ENCODE data around the gene LDLRAD2.
A peak's percentile ranks its signal among the peaks of the same experiment; 100 is the strongest.

The LDLRAD2 gene

GRCh38 chr1:21866707-21867043 lies 54.6 kb downstream of the LDLRAD2 start:
- Histone ChIP-seq H3K4me1 (peaks cover 50% of the 10 kb centered on the region), H3K27ac (peak overlapping the region; percentile 81), H3K4me3 (no peak overlapping the region), H3K9me3 (peaks cover 3% of the 10 kb centered on the region), H3K4me2 (peak overlapping the region; percentile 70), H3K36me3 (peaks cover 57% of the 10 kb centered on the region), H4K20me1 (no peaks in the 10 kb centered on the region), H3K27me3 (no peaks in the 10 kb centered on the region), H3K9ac (no peak overlapping the region)
- no peak for TF ChIP-seq Cebpa-rat (IDR thresholded peaks at IDR 0.05)

- TF ChIP-seq Cebpa-rat (IDR thresholded peaks at IDR 0.05), result no peak
- H3K9me3 ChIP-seq, result no peaks in the 10 kb centered on the region
- peak overlapping the region; percentile 70; the same call in 1 of the 2 replicates for H3K4me2 ChIP-seq
- H3K9ac ChIP-seq, result no peak overlapping the region
- no peaks in the 10 kb centered on the region for H4K20me1 ChIP-seq
- H3K4me1 ChIP-seq, result peaks cover 58% of the 10 kb centered on the region
- H3K27me3 ChIP-seq, result no peaks in the 10 kb centered on the region
- H3K27ac ChIP-seq, result peak overlapping the region; percentile 81; the same call in 1 of the 2 replicates
- H3K4me3 ChIP-seq, result no peak overlapping the region
- H3K36me3 ChIP-seq, result peaks cover 57% of the 10 kb centered on the region
Measured at GRCh38 chr1:21867451-21867996, 55.5 kb downstream of the LDLRAD2 start.

GRCh38 chr1:21868482-21868881 lies 56.4 kb downstream of the LDLRAD2 start:
- H3K4me3 ChIP-seq, result no peak overlapping the region
- H3K27ac ChIP-seq, result no peak overlapping the region
- H3K4me2 ChIP-seq, result no peak overlapping the region
- H3K27me3 ChIP-seq, result no peaks in the 10 kb centered on the region
- H4K20me1 ChIP-seq, result no peaks in the 10 kb centered on the region
- TF ChIP-seq Cebpa-rat (IDR thresholded peaks at IDR 0.05), result no peak
- H3K36me3 ChIP-seq, result peaks cover 59% of the 10 kb centered on the region
- H3K4me1 ChIP-seq, result peaks cover 65% of the 10 kb centered on the region
- H3K9ac ChIP-seq, result no peak overlapping the region
- H3K9me3 ChIP-seq, result no peaks in the 10 kb centered on the region

- Histone ChIP-seq H3K9me3 (no peaks in the 10 kb centered on the region), H3K4me2 (peak overlapping the region; percentile 55), H3K36me3 (peaks cover 62% of the 10 kb centered on the region), H3K4me3 (no peak overlapping the region), H4K20me1 (no peaks in the 10 kb centered on the region), H3K4me1 (peaks cover 65% of the 10 kb centered on the region), H3K27ac (no peak overlapping the region), H3K27me3 (no peaks in the 10 kb centered on the region), H3K9ac (0 out of 2 replicates have a peak overlapping the region, but pooled peaks have one; percentile 34)
- TF ChIP-seq Cebpa-rat (IDR thresholded peaks at IDR 0.05), result no peak
Measured at GRCh38 chr1:21868941-21869454, 56.9 kb downstream of the LDLRAD2 start.

GRCh38 chr1:21869620-21870121 lies 57.6 kb downstream of the LDLRAD2 start:
- no peak overlapping the region for H3K4me3 ChIP-seq
- no peaks in the 10 kb centered on the region for H3K9me3 ChIP-seq
- peak overlapping the region; percentile 55 for H3K4me2 ChIP-seq
- TF ChIP-seq Cebpa-rat (IDR thresholded peaks at IDR 0.05), result no peak
- no peaks in the 10 kb centered on the region for H3K27me3 ChIP-seq
- peak overlapping the region; percentile 53 for H3K27ac ChIP-seq
- H3K9ac ChIP-seq, result 0 out of 2 replicates have a peak overlapping the region, but pooled peaks have one; percentile 34
- peaks cover 65% of the 10 kb centered on the region for H3K4me1 ChIP-seq
- H4K20me1 ChIP-seq, result no peaks in the 10 kb centered on the region
- peaks cover 62% of the 10 kb centered on the region for H3K36me3 ChIP-seq

GRCh38 chr1:21870611-21871010 lies 58.5 kb downstream of the LDLRAD2 start:
- H3K27ac ChIP-seq, result 0 out of 2 replicates have a peak overlapping the region, but pooled peaks have one; percentile 53
- TF ChIP-seq Cebpa-rat (IDR thresholded peaks at IDR 0.05), result no peak
- H3K4me3 ChIP-seq, result no peak overlapping the region
- peaks cover 63% of the 10 kb centered on the region for H3K36me3 ChIP-seq
- H4K20me1 ChIP-seq, result no peaks in the 10 kb centered on the region
- no peak overlapping the region for H3K9ac ChIP-seq
- H3K4me1 ChIP-seq, result peaks cover 61% of the 10 kb centered on the region
- H3K27me3 ChIP-seq, result no peaks in the 10 kb centered on the region
- H3K9me3 ChIP-seq, result no peaks in the 10 kb centered on the region
- H3K4me2 ChIP-seq, result no peak overlapping the region; the same call in 1 of the 2 replicates

GRCh38 chr1:21871943-21872342 lies 59.9 kb downstream of the LDLRAD2 start:
- H3K27ac ChIP-seq, result peak overlapping the region; percentile 18; the same call in 1 of the 2 replicates
- H3K4me1 ChIP-seq, result peaks cover 47% of the 10 kb centered on the region
- H3K4me3 ChIP-seq, result no peak overlapping the region
- no peaks in the 10 kb centered on the region for H3K27me3 ChIP-seq
- no peaks in the 10 kb centered on the region for H4K20me1 ChIP-seq
- H3K9ac ChIP-seq, result no peak overlapping the region
- no peaks in the 10 kb centered on the region for H3K9me3 ChIP-seq
- H3K4me2 ChIP-seq, result peak overlapping the region; percentile 58
- peaks cover 75% of the 10 kb centered on the region for H3K36me3 ChIP-seq
- no peak for TF ChIP-seq Cebpa-rat (IDR thresholded peaks at IDR 0.05)

- peak overlapping the region; percentile 18; the same call in 1 of the 2 replicates for H3K27ac ChIP-seq
- no peak overlapping the region for H3K4me3 ChIP-seq
- no peaks in the 10 kb centered on the region for H4K20me1 ChIP-seq
- H3K9ac ChIP-seq, result no peak overlapping the region
- TF ChIP-seq Cebpa-rat (IDR thresholded peaks at IDR 0.05), result no peak
- H3K4me1 ChIP-seq, result peaks cover 41% of the 10 kb centered on the region
- peaks cover 80% of the 10 kb centered on the region for H3K36me3 ChIP-seq
- H3K27me3 ChIP-seq, result no peaks in the 10 kb centered on the region
- H3K9me3 ChIP-seq, result no peaks in the 10 kb centered on the region
- peak overlapping the region; percentile 58 for H3K4me2 ChIP-seq
Measured at GRCh38 chr1:21872445-21873079, 60.5 kb downstream of the LDLRAD2 start.

GRCh38 chr1:21873174-21873573 lies 61.1 kb downstream of the LDLRAD2 start:
- no peak for TF ChIP-seq Cebpa-rat (IDR thresholded peaks at IDR 0.05)
- H3K4me2 ChIP-seq, result no peak overlapping the region
- peaks cover 86% of the 10 kb centered on the region for H3K36me3 ChIP-seq

GRCh38 chr1:21873761-21874160 lies 61.7 kb downstream of the LDLRAD2 start:
- Histone ChIP-seq H4K20me1 (no peaks in the 10 kb centered on the region), H3K27me3 (no peaks in the 10 kb centered on the region), H3K36me3 (peaks cover 92% of the 10 kb centered on the region), H3K4me3 (no peak overlapping the region), H3K4me2 (no peak overlapping the region), H3K9ac (no peak overlapping the region), H3K4me1 (peaks cover 35% of the 10 kb centered on the region), H3K27ac (no peak overlapping the region), H3K9me3 (no peaks in the 10 kb centered on the region)
- no peak for TF ChIP-seq Cebpa-rat (IDR thresholded peaks at IDR 0.05)

More at GRCh38 chr1:21873174-21873573, 61.1 kb downstream of the LDLRAD2 start:
- Histone ChIP-seq H3K4me3 (no peak overlapping the region), H4K20me1 (no peaks in the 10 kb centered on the region), H3K9me3 (no peaks in the 10 kb centered on the region), H3K4me1 (peaks cover 35% of the 10 kb centered on the region), H3K9ac (no peak overlapping the region), H3K27ac (no peak overlapping the region), H3K27me3 (no peaks in the 10 kb centered on the region)

Data from BLaER1 (cell line).